Measurements from ENCODE around the gene TRMT1. TPM values are rescaled to one million over a fixed set of nuclear protein-coding genes. Genes with fewer than 3 reads are reported as not detected.

Gene TRMT1
- total and polyA plus RNA-seq, 2 of the 8 experiments (the other 6 are each of a cell fraction or from before 2014, with no cell fraction given), result 77.4 to 99.3 TPM

DNA sequence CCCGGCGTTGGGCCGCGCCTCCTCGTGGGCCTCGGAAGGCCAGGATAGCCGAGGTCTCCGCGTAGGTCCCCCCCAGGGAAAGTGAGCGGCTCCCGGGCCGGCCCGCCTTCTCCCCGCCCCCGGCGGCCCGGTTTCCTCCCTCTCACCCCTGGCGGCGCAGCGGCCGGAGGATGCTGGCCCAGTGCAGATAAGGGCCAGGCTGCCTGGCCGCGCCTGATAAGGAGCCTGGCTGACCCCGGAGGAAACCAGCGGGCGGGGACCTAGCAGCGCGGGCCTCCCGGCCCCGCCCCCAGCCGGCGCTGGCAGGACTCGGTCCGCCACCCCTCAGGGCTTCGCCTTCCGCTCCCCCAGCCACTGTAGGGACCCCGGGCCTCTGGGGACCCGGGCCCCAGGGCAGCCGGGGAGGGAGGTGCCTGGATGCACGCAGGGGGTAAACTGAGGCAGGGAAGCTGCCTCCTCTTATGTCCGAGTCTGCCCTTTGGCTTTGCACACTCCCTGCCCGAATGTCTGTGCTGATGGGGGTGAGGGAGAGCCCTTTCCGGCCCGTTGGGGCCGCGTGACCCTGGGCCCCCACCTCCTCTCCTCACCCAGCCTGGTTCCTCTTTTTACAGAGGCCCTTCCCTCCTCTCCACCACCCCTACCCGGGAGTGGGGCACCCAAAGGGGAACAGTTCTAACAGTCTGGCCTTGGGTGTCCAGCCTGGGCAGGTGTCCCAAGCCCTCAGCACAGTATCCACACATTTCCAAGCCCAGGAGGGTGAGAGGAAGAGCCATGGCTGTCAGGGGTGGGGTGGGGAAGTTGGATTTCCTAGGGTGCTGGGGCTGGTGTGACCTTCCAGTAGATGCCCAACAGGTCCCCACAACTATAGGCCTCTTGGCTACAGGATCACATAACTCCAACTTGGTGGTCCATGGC, 13.6 kb downstream of the TRMT1 start, which contains the start of gene LYL1 (continued):
- TF ChIP-seq GABPA (IDR thresholded peaks at IDR 0.05; ENCODE audit: borderline replicate concordance, insufficient read depth, low read length) (no peak), JUND (IDR thresholded peaks at IDR 0.05; ENCODE audit: low read length) (no peak), TAF1 (IDR thresholded peaks at IDR 0.05; ENCODE audit: low read depth, low read length) (0 out of 2 replicates have a peak, but pooled peaks have one; percentile 25), TCF12 (IDR thresholded peaks at IDR 0.05; ENCODE audit: low read depth, low read length) (no peak), KDM5A (IDR thresholded peaks at IDR 0.05; ENCODE audit: low read length) (no peak)
- TF ChIP-seq, protein P1, sequence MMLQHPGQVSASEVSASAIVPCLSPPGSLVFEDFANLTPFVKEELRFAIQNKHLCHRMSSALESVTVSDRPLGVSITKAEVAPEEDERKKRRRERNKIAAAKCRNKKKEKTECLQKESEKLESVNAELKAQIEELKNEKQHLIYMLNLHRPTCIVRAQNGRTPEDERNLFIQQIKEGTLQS (IDR thresholded peaks at IDR 0.05; ENCODE audit: insufficient read depth, low read depth, low read length), result no peak

Data from H1 (cell line).